Hindlimb muscle (tissue), 1 donor: ENCODE data around the gene GKN1. TPM values are rescaled to one million over a fixed set of nuclear protein-coding genes. Genes with fewer than 3 reads are reported as not detected.

ENCODE experiments used
- DNase-seq: peaks from one replicate; pipeline ENCODE4 v3.0.0-alpha.2; 2013
- polyA plus RNA-seq: library from polyadenylated mRNA; unstranded; fragments of 120-200 nt; gene quantifications from one replicate; pipeline ENCODE4 v1.2.1, GENCODE V29; 2013; ENCODE audit not compliant: insufficient read length

The GKN1 gene
- polyA plus RNA-seq, 1 donor, result 0.25 TPM

DNA sequence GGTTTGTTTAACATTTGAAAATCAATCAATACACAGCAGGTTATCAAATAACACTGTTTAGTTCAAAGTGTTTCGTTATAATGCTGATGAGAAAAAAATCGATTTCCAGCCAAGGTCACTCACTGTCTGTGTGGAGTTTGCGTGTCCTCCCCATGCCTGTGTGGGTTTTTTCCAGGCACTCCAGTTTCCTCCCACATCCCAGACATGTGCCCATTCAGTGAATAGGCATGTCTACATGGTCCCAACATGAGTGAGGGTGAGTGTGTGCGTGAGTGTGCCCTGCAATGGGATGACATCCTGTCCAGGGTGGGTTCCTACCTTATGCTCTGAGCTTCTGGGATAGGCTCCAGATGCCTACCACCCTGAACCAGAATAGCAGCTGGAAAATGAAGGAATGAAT is 13.1 kb upstream of the GKN1 start:
- DNase-seq, result no peak

DNA sequence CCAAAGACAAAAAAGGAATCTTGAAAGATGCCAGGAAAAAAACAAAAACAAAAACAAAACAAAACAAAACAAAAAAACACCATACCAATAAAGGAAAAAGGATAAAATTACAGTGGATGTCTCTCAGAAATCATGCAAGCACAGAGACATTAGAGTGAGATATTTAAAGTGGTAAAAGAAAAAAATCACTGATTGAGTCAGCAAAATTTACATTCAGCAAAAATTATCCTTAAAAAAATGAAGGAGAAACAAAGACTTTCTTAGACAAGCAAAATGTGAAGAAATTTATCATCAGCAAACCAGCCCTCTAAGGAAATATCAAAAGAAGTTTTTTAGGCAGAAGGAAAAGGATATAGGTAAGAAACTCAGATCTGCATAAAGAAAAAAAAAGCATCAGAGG is 10.2 kb upstream of the GKN1 start:
- DNase-seq, result no peak

DNA sequence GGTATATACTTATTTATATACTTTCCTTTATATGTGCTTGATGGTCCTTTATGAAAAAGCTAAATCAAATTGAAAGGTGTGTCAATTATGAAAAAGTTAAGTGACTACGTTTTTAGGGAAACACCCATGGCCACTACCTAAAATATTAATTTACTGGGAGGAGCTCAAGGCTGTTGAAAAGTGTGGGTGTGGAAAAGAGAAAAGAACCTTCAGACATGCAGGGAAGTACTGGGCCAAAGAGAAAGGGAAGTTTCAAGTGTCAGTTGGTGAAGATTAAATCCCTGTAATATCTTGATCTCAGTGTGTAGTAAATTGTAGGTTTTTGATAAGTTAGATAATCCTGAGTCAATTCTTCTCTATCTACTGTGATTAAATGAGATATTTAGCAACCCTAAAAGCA is 6.2 kb upstream of the GKN1 start:
- DNase-seq, result no peak

DNA sequence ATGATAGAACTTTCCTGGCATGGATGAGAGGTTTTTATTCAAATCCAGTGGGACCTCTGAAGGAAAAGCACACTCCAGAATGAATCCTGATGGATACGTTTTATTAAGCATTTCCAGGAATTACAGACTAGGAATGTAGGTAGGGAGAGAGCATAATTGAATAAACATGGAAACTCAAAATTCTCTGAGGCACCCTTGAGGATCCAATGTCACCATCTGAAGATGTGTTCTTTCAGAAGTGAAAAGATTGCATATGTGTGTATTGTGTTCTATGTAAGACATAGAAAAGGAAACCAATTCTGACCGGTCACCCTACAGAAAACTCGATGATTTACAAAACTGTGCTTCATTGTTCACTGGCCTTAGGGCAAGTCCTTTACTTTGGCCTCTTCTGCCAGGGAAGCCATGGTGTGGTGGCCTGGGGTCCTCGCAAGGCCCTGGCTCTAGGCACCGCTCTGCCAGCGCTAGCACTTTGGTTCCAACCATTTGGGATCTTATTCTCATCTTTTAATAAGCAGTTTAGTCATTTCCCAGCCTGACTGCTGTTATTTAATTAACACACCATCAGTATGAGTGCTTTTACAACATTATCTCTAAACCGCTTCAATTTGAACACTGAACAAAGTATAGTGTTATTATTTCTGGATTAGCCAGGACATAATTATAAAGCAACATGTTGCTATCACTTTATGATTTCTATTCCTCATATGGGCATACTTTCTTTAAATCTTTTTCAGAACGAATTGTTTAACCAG is 4.5 kb upstream of the GKN1 start:
- DNase-seq, result no peak

DNA sequence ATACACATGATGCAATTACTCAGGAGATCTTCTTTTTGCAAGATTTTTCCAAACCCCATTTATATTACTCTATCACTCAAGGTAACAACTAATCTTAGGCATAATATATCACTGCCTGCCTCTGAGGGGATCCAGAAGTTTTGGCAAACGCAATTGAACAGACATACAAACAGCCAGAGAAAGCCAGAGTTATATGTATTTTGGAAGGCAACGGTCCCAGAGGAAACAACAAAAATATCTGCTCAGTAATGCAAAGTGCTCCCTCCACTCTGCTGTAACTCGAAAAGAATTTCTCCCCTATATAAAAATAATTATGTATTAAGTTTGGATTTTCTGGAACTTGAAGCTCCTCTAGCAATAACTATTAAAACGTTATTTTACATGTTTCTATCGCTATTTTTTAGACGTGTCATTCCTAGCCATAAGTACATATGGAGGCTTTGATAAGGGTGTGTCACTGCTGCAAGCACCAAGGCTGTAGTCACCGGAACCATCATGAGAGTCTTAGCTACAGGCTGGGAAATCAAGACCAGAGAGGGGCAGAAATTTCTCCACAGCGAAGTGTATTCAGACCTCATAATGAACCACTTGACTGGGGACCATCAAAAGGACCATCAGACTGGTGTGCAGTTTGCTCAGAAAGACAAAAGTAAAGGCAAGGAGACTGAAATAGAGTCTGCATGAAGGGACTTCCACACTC is 3.7 kb upstream of the GKN1 start:
- peak; percentile 46 for DNase-seq

DNA sequence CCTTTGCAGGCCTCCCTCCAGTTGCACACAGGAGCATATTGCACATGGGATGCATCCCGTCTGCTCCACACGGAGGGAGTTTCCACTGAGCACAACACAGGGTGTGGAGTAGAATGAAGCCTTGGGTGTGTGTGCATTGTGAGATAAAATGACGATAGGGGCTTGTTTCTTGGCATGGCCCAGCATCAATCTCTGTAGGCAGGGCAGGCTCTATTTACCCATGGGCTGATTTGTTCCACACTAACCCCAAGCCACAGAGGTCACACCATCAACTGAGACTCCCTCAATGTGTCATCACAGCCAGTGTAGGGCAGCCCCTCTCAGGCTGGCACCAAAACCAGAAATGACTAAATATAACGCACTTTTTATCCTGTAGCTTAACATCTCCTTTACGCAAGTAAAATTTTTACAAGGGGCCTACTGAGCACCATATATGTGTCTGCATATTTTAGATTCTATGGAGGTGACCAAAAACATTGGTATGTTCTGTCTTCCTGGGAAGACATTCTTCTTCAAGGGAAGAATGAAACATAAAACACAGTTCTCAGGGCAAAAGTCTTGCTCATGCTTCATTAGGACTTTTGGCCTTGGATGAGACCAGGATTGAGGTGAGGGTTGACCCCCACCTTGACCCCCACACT is 2.7 kb upstream of the GKN1 start:
- DNase-seq, result no peak

DNA sequence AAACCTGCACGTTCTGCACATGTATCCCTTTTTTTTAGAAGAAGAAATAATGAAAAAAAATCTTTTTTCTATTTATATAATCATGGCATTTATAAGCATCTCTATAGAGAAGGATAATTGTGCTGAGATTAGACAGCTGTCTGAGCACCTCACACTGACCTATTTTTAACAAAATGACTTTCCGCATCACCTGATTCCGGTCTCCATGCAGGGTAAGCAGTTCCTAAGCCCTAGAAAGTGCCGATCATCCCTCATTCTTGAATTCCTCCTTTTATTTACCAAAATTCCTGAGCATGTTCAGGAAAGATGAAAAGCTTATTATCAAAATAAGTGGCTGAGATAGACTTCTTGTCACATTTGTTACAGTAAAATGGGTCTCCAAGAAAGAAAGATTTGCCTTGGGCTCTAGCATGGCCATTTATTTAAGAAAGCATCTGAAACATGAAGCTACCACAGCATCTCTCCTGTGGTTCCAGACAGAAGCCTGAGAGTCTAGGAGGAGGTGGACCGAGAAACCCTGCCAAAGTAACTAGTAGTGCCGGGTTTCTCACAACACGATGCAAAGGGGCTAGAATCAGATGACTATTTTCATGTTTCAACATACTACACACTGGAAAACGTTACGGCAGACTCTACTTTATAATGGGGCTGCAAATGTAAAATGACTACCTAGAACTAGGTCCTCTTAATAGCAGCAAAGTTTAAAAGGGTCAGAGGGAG is 670 bp downstream of the GKN1 start:
- DNase-seq, result no peak

DNA sequence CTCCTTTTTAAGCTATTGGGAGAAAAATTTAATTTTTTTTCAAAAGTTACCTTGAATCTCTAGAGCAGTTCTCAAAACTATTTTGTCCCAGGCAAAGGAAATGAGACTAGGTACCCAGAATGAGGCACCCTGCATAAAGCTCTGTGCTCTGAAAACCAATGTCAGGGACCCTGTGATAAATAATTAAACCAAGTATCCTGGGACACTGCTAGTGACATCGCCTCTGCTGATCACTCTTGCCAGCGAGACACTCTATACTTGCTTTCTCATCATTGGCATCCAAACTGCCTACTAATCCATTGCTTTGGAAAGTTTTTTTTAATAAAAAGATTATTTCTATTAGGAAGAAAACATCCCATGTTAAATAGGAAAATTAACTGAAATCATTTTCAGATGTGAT is 1.4 kb downstream of the GKN1 start:
- DNase-seq, result no peak

DNA sequence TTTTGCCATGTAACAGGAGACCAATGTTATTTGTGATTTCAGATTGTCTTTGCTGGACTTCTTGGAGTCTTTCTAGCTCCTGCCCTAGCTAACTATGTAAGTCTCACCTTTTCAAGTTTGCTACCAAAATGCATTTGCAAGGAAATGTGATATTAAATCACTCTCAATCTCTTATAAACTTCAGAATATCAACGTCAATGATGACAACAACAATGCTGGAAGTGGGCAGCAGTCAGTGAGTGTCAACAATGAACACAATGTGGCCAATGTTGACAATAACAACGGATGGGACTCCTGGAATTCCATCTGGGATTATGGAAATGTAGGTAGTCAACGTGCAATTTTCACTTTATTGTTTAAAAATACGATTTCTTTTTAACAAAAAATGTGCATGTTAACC is 3.0 kb downstream of the GKN1 start:
- no peak for DNase-seq

DNA sequence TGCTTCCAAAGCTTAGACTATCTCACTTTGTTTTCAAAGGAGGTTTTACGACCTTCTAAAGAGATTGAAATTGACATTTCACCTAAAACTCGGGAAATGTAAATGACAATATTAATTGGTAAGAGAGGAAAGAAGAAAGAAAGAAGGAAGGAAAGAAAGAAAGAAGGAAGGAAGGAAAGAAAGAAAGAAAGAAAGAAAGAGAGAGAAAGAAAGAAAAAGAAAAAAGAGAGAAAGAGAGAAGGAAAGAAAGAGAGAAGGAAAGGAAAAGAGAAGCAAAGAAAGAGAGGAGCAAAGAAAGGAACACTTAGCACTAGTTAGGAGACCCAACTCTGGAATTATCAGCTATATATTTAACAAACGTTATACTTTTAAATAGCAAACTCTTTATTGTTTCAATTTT is 3.7 kb downstream of the GKN1 start:
- no peak for DNase-seq

DNA sequence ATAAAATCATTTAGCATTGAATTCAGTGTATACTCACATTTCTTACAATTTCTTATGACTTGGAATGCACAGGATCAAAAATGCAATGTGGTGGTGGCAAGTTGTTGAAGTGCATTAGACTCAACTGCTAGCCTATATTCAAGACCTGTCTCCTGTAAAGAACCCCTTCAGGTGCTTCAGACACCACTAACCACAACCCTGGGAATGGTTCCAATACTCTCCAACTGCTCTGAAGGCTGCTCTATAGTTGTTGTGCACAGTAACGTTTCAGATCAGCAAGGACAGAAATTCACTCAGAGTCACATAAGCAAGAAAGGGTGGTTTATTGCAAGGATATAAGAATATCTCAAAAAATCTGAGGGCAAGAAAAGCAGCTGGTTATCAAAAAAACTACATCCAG is 6.5 kb downstream of the GKN1 start:
- DNase-seq, result no peak

DNA sequence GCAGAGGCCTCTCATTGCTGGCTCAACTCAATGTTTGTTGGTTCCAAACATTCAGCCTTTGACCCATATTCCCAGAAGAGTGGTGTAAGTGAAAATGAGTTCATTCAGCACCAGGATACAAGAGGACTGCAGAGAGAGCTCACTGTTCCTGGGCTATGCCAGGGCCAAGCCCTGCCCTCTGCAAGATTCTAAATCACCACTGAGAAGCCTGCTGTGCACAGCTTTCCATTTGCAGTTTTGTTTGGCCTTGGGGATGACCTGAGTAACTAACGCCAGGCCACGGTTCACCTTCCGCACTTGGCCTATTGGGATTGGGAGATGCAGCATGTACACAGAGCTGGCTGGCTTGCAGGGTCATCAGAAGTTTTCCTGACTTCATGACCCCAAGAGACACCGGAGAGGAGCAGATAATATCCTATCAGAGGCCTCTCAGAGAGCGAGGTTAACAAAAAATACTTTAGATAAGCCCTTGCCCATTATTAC is 12.6 kb downstream of the GKN1 start:
- DNase-seq, result no peak

DNA sequence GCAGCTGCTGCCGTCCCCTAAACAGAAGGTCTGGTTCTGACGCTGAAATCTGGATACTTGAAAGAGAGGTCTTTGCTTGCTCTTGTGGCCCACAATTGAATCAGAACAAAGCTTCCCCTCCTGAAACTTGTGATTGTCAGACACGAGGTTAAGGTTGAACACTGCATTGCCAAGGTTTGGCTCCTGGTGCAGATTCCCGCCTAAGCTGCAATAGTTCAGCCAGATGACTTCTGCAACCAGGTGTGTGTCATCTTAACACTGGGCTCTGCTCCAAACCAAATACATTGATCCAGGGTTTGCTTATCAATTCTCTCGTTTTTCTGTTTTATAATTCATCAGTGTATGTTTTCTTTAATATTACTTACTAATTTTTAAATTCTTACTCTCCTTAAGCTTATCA is 14.6 kb downstream of the GKN1 start:
- DNase-seq, result no peak

DNA sequence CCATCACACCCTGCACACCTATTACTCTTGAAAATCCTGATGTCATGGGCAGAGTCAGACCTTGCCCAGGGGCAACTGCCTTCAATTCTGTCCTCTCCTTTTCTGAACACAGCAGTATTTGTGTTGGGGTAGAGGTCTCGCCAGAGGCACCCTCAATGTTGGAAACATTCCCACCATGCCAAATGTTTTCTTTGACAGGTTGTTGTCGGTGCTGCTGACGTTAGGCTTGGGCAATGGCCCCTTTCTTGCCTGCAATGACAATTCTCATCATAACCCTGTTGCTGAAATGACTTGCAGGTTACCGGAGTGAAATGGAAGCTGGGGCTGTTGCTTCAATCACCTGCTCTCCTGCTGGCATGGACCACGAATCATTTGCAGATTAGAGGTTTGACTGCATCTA is 17.9 kb downstream of the GKN1 start:
- no peak for DNase-seq

DNA sequence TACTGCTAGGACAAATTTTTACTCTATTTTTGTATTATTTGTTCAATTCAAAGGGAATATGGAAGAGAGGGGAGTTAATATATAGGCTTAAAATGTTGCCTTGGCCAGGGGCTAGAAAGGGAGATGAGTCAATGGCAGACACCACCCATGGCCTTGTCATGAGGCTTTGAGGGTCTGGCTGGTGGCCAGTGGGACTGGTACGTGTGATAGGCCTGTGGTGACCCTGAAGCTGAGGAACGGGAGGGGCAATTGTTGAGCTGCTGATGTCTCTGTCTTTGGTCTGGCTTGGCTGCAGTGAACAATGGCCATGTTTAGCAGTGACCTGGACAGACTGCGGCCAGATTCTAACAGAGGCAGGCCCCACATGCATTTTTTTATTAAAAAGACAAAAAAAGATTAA is 18.5 kb downstream of the GKN1 start:
- DNase-seq, result no peak

DNA sequence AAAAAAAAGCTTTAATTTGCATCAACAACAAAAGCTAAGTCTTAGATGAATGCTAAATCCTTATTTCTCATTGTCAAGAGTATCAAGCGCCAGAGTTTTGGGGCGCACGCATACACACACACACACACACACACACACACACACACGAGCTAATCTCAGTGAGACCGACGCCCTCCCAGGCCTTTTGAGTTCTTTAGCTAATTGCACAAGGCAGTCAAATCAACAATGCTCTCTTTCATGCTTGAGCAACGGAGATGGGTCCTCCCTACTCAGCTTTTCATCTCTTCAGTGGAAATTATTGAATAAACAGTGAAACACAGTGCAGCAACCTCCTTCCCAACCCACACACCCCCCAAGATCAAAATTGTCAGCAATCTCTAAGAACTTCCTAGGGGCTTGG is 19.2 kb downstream of the GKN1 start:
- DNase-seq, result no peak

DNA sequence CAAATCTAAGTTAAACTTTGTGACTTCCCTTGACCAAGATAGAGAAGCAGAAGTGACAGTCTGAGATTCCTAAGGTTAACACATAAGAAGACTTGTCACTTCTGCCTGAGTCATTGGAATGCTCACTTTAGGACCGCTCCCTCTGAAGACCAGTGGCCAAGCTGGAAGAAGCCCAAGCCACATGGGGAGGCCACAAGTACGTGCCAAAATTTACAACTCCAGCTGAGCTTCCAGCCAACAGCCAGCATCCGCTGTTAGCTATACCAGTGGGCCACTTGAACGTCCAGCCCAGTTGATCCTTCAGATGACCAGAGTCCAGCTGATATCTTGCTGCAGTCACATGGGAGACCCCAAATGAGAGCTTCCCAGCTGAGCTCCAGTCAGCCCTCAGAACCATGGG is 20.4 kb downstream of the GKN1 start:
- DNase-seq, result no peak

DNA sequence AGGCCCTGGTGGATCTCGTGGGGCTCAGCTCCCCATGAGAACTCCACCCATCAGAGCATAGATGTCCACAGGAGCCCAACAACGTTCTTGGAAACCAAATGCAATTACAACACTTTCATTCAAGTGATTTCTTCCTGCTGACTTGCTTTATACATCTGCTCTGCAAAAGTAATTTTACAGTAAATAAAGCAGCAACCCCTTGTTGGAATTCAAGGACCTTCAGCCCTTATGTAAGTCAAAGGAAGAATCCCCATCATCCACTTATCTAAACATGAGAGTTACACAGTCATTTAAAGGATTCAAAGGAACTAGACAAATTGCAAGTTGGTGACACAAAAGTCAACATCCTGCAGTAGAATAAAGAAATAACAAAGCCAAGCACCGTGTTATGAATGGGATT is 21.5 kb downstream of the GKN1 start:
- no peak for DNase-seq

DNA sequence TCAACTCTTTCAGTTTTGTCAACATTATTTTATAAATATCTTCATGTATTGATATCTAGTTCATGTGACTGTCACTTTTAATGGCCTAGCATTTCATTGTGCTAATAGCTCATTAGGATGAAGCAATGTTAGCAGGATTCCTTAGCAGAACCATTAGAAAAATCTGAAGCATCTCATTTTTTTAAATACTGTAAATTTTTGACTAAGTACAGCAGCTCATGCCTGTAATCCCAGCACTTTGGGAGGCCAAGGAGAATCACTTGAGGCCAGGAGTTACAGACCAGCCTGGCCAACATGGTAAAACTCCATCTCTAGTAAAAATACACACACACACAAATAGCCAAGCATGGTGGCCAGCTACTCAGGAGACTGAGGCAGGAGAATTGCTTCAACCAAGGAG is 23.0 kb downstream of the GKN1 start:
- DNase-seq, result no peak

DNA sequence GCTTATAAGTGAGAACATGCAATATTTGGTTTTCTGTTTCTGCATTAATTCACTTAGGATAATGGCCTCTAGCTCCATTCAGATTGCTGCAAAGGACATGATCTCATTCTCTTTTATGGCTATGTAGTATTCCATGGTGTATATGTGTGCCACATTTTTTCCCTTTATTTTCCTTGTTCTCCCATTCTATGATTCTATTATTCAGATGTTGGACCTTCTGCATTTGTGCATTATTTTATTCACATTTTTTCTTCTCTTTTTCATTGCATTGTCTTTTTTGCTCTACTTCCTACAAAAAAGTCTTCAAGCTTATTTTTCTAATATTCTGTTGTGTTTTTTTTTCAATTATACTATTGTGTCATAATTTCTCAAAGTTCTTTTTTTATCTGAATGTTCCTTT is 27.4 kb downstream of the GKN1 start:
- no peak for DNase-seq

DNA sequence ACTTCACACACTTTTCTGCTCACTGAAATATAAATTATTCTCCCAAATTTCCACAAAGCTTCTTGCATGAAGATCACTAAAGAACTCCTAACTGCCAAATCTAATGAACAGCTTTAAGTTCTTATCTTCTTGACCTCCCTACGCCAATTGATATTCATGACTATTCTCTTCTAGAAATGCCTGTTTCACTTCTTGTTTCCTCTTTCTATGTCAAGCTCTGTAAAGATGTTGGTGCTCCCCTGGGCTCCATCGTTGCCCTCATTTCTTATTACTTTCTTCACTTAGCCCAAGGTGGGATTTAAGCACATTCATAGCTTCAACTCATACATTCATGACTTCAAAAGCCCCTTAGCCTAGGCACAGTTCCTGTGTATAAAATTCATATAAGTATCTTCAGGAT is 29.3 kb downstream of the GKN1 start:
- no peak for DNase-seq

DNA sequence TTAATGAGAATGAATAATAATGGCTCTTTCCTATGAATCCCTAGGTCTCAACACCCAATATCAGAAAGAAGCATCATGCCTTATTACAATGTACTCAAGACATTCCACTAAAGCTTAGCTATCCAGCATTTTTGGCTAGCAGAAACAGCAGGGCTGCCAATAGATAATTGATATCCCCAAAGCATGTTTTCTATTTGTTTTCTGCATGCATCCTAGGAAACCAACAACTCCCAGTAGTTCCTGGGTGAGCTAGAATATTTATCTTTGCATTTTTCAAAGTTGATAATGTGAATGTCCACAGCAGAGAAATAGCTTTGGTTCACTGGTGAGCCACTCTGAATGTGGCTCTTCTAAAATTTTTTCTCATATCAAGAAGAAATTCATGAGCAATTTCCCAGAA is 32.7 kb downstream of the GKN1 start:
- DNase-seq, result no peak

DNA sequence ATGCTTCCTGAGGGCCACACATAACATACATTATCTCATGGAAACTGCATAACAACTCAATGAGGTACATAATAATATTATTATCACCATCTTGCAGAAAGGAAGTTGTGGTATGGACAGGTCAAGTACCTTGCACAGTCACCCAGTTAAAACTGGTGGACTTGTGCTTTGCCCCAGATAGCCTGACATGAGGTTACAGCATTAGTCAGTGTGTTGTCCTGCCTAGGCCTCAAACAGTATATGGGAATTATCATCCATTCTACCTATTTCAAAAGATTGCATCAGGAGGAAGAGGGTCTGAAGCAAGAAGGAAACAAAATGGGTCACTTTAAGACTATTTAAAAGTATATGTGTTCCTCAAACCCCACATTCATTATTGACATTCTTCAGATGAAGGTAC is 33.2 kb downstream of the GKN1 start:
- no peak for DNase-seq
